CD4-positive, alpha-beta T cell treated with Interferon alpha-2 for 1 hour (primary cell): ENCODE measurements around the gene GNL2.
"Not testable (repeated sequence)": the region's sequence is repeated elsewhere in the genome, so short reads cannot be mapped to it uniquely, and the experiment has no call there.

Experiments used
- DNase-seq, 2 donors: peaks; one replicate each; pipeline ENCODE4 v3.0.0-alpha.2; 2020 to 2022

Gene GNL2

DNA sequence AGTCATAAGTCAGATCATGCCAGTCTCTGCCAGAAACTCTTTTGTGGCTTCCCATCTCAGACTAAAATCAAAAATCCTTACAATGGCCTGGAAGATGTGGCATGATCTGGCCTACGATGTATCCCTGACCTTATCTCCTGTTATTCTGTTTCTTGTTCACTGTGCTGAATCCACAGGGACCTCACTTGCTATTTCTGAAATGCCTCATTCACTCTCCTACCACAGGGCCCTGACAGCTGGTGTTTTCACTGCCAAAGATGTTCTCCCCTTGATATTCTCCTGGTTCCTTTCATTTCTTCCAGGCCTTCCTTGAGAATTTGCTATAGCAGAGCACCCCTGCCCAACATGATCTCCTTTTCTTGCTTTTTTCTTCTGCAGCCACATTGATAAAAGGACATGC lies 37.3 kb downstream of the GNL2 start:
- DNase-seq = no peak

DNA sequence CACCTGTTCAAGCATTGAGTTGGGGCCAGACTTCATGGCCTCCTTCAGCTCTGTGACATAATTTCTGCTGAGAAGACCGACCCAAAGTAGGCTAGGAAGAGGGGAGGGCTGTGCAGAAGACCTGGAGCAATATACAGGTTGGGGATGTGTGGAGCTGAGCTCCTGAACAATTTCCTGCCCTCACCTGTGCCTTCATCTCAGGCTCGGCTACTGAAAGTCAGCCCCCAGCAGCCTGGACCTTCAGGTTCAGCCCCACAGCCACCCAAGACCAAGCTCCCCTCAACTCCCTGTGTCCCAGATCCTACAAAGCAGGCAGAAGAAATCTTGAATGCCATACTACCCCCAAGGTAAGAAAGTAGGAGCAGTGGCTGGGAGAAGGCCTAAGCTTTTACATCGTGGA lies 38.3 kb downstream of the GNL2 start:
- no peak for DNase-seq

DNA sequence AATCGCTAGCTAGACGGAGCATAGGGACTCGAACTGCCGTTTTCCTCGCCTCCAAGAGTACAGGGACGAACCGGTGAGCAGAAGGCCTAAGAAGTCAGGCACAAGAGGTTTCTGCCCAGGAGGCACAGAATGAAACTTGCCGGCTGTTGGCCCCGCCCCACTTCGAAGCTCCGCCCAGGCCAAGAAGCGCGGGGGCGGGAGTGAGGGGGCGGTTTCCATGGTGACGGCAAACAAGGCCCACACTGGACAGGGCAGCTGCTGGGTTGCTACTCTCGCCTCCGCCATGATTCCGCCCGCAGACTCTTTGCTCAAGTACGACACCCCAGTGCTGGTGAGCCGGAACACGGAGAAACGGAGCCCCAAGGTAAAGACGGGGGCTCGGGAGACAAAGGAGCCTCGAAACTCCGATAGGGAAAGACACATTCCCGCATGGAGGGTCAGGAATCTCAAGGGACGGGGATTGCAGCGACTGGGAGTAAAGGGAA lies 39.0 kb downstream of the GNL2 start, which contains the start of gene DNALI1:
Gene DNALI1 (plus strand): TSS at position 229 of the 485 bp plus-strand sequence. CDS start 55 bp downstream, at position 284.
- DNase-seq = peak; percentile 25 to 37

DNA sequence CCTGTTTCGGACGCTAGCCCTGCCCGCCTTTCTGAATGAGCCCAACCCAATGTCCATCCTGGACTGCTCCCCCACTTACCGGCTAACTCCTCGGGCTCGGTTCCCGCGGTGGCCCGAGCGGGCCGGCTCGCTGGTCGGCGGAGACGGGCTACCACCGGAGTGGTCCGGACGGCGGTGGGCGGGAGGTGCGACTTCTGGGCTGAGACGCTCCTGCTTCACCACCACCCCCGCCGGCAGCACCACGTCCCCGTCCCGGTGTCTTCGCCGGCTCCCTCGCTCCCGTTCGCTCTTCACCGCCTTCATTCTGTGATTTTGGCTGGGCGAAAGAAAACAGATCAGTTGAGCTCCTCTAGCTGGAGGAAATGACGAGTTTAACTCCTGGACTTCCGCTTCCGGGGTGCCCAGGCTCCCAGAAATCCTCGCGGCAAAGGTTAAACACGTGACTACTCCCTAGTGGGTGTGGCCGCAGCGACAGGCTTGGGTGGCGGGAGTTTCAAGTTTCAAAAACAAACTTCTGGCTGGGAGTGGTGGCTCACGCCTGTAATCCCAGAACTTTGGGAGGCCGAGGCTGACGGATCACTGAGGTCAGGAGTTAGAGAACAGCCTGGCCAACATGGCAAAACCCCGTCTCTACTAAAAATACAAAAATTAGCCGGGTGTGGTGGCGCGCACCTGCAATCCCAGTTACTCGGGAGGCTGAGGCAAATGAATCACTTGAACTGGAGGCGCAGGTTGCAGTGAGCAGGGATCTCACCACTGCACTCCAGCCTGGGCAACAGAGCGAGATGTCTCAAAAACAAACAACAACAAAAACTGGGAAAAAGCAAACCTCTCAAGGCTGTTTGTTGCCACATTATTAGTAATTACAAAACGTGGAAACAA lies 41.6 kb downstream of the GNL2 start, which contains the start of gene SNIP1:
Gene SNIP1 (minus strand): TSS at position 367 of the 882 bp plus-strand sequence. CDS start 64 bp downstream, at position 303.
- DNase-seq = peak; percentile 93 to 94

GRCh38 chr1:37553598-37553926 lies 42.2 kb downstream of the GNL2 start:
- DNase-seq = no peak

- DNase-seq = no peak
Measured at GRCh38 chr1:37549341-37549740, 46.4 kb downstream of the GNL2 start.

- DNase-seq = no peak
Measured at GRCh38 chr1:37545019-37545418, 50.7 kb downstream of the GNL2 start.

GRCh38 chr1:37544530-37544929 lies 51.2 kb downstream of the GNL2 start:
- DNase-seq = no peak

DNA sequence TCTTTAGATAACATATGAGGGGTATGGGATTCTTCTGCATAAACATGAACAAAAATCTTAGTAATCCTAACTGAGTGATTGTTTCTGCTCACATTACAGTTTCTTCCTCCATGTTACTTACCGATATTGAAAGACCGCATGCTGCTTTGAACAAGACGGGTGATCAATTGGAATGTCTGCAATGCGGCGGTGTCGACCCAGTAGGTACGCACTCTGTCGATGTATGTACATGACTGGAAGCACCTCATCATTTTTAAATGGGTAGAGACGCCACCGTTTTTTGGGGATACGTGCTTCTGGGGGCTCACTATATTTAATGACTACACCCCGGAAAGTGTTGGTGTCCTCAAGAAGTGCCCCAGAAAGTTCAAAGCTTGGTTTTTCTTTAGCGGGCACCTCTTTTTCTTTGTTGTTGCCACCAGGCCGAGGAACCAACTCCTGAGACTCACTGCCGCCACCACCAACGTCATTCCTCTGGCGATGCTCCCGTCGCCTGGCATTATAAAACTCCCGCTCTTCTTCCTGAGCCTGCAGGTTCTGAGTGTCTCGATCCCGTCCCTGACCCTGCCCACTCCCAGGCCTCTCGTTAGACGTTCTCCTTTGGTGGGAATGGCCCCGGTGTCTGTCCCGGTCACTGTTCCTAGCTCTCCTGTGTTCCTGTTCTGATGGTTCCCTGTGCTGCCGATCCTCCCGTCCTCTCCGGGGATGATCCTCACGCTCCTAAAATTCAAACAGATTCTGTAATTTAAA lies 55.5 kb downstream of the GNL2 start:
- no peak for DNase-seq

GRCh38 chr1:37539154-37539553 lies 56.6 kb downstream of the GNL2 start:
- not testable (repeated sequence) for DNase-seq

GRCh38 chr1:37537378-37537777 lies 58.4 kb downstream of the GNL2 start:
- DNase-seq = no peak

DNA sequence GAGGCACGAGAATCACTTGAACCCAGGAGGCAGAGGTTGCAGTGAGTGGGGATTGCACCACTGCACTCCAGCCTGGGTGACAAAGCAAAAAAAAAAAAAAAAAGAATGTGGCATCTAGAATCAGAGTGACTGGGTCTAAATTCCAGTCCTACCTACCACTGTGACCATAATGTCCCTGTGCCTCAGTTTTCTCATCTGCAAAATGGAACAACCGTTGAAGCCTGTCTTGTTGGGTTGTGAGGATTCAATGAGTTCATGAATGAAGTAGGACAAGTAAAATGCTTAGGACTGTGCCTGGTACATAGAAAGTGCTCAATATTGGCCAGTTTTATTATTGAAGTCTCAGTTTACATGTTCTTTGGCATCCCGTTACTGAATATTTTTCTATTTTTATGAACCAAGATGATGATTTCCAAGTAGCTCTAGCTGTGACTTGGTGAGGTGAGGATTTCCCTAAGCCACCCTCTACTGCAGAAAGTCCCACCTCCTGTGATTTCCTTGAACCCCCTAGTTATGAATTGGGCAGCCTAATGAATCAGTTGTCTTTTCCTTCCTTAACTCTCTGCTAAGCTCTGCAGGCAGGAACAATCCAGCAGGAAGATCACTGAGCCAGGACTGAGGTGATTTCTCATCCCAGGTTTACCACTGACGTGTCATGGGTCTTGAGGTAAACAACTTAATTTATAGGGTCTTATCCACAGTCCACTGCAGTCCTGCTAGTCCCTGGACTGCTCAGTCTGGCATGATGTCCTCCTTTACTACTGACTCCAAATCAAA lies 62.2 kb downstream of the GNL2 start:
- no peak for DNase-seq

DNA sequence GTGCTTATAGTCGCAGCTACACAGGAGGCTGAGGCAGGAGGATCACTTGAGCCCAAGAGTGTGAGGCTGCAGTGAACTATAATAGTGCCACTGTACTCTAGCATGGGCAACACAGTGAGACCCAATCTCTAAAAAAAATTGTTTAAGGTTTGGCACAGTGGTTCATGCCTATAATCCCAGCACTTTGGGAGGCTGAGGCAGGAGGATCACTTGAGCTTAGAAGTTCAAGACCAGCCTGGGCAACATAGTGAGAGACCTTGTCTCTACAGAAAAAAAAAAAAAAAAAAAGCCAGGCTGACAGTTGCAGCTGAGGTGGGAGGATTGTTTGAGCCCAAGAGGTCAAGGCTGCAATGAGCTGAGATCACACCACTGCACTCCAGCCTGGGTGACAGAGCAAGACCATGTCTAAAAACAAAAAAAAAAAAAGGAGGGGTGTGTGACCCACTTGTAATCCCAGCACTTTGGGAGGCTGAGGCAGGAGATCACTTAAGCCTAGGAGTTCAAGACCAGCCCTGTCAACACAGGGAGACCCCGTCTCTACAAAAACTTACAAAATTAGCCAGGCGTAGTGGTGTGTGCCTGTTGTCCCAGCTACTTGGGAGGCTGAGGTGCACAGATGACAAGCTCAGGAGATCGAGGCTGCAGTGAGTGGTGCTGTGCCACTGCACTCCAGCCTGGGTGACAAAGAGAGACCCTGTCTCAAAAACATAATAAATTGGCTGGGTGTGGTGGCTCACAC lies 63.1 kb downstream of the GNL2 start:
- not testable (repeated sequence) for DNase-seq

GRCh38 chr1:37529888-37530287 lies 65.8 kb downstream of the GNL2 start:
- DNase-seq = not testable (repeated sequence)

- peak in 1 of 2 donors; percentile 18 for DNase-seq
Measured at GRCh38 chr1:37519613-37520012, 76.1 kb downstream of the GNL2 start.

GRCh38 chr1:37518929-37519328 lies 76.8 kb downstream of the GNL2 start:
- DNase-seq = peak; percentile 58 to 77

- not testable (repeated sequence) for DNase-seq
Measured at GRCh38 chr1:37518241-37518640, 77.5 kb downstream of the GNL2 start.

GRCh38 chr1:37517569-37517968 lies 78.2 kb downstream of the GNL2 start:
- no peak for DNase-seq
